Measurements from ENCODE around the gene RXRA. TPM values are rescaled to one million over a fixed set of nuclear protein-coding genes. Genes with fewer than 3 reads are reported as not detected.

RXRA gene
- total RNA-seq, 1 donor from 2014 or later, result 85.7 TPM

- TF ChIP-seq CTCF (IDR thresholded peaks at IDR 0.05), result no peak
- Histone ChIP-seq H3K27me3 (ENCODE audit: low read depth) (no peaks in the 10 kb centered on the region), H3K27ac (no peak overlapping the region), H3K36me3 (no peaks in the 10 kb centered on the region), H3K4me3 (no peak overlapping the region), H3K4me1 (peaks cover 70% of the 10 kb centered on the region), H3K9me3 (no peaks in the 10 kb centered on the region)
- ATAC-seq, result no peak
- DNase-seq, result no peak
- intact Hi-C loops (cut with DNase I), result no loop called here
These were observed 35.2 kb downstream of the RXRA start for GRCh38 chr9:134361426-134361825.

- Histone ChIP-seq H3K27me3 (ENCODE audit: low read depth) (no peaks in the 10 kb centered on the region), H3K36me3 (no peaks in the 10 kb centered on the region), H3K27ac (no peak overlapping the region), H3K9me3 (no peaks in the 10 kb centered on the region), H3K4me1 (peaks cover 70% of the 10 kb centered on the region), H3K4me3 (no peak overlapping the region)
- DNase-seq, result no peak
- ATAC-seq, result no peak
- TF ChIP-seq CTCF (IDR thresholded peaks at IDR 0.05), result no peak
- intact Hi-C loops (cut with DNase I), result no loop called here
These were observed 35.7 kb downstream of the RXRA start for GRCh38 chr9:134361843-134362414.

GRCh38 chr9:134363450-134363849, 37.2 kb downstream of the RXRA start:
- no peak overlapping the region for H3K27ac ChIP-seq
- H3K9me3 ChIP-seq, result no peaks in the 10 kb centered on the region
- H3K4me1 ChIP-seq, result peaks cover 70% of the 10 kb centered on the region
- TF ChIP-seq CTCF (IDR thresholded peaks at IDR 0.05), result no peak
- H3K4me3 ChIP-seq, result no peak overlapping the region
- DNase-seq (no peak), ATAC-seq (no peak)
- H3K27me3 ChIP-seq (ENCODE audit: low read depth), result no peaks in the 10 kb centered on the region
- intact Hi-C loops (cut with DNase I), result no loop called here
- no peaks in the 10 kb centered on the region for H3K36me3 ChIP-seq

- Histone ChIP-seq H3K4me3 (no peak overlapping the region), H3K9me3 (no peaks in the 10 kb centered on the region), H3K27ac (no peak overlapping the region), H3K4me1 (peaks cover 62% of the 10 kb centered on the region), H3K36me3 (no peaks in the 10 kb centered on the region), H3K27me3 (ENCODE audit: low read depth) (no peaks in the 10 kb centered on the region)
- DNase-seq, result no peak
- no peak for TF ChIP-seq CTCF (IDR thresholded peaks at IDR 0.05)
- intact Hi-C loops (cut with DNase I), result no loop called here
- no peak for ATAC-seq
These were observed 38.3 kb downstream of the RXRA start for GRCh38 chr9:134364391-134365114.

- DNase-seq (no peak), ATAC-seq (no peak)
- intact Hi-C loops (cut with DNase I), result no loop called here
- no peak overlapping the region for H3K4me3 ChIP-seq
- peak overlapping the region; percentile 85 for H3K27ac ChIP-seq
- H3K36me3 ChIP-seq, result no peaks in the 10 kb centered on the region
- H3K9me3 ChIP-seq, result no peaks in the 10 kb centered on the region
- no peaks in the 10 kb centered on the region for H3K27me3 ChIP-seq (ENCODE audit: low read depth)
- peaks cover 62% of the 10 kb centered on the region for H3K4me1 ChIP-seq
- no peak for TF ChIP-seq CTCF (IDR thresholded peaks at IDR 0.05)
These were observed 38.9 kb downstream of the RXRA start for GRCh38 chr9:134365115-134365596.

All from lower lobe of right lung (tissue), 2 donors.